ENCODE data around the gene UAP1L1.

DNA sequence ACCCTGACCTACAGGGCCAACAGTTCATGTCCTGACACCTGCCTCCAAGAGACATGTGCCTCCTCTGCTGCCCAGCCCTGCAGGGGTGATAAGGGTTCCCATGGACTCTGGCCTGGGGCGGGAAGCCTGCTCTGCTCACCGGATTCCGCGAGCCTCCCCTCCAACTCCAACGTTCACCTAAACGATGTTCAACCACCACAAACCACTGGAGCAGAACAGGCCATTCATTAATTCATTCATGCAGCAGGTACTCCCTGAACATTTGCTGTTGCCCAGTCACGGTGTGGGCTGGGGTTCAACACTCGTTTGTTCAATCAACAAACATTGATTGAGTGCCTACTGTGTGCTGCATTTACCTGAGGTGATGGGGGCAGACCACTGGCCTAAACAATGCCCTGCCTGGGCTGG is 3.3 kb upstream of the UAP1L1 start:
- TF ChIP-seq, protein P1, sequence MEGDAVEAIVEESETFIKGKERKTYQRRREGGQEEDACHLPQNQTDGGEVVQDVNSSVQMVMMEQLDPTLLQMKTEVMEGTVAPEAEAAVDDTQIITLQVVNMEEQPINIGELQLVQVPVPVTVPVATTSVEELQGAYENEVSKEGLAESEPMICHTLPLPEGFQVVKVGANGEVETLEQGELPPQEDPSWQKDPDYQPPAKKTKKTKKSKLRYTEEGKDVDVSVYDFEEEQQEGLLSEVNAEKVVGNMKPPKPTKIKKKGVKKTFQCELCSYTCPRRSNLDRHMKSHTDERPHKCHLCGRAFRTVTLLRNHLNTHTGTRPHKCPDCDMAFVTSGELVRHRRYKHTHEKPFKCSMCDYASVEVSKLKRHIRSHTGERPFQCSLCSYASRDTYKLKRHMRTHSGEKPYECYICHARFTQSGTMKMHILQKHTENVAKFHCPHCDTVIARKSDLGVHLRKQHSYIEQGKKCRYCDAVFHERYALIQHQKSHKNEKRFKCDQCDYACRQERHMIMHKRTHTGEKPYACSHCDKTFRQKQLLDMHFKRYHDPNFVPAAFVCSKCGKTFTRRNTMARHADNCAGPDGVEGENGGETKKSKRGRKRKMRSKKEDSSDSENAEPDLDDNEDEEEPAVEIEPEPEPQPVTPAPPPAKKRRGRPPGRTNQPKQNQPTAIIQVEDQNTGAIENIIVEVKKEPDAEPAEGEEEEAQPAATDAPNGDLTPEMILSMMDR (IDR thresholded peaks at IDR 0.05), result no peak
- TF ChIP-seq POLR2A (IDR thresholded peaks at IDR 0.05), result no peak

All from breast epithelium (tissue), 3 donors.